ENCODE results near the gene SOBP.

SOBP gene

DNA sequence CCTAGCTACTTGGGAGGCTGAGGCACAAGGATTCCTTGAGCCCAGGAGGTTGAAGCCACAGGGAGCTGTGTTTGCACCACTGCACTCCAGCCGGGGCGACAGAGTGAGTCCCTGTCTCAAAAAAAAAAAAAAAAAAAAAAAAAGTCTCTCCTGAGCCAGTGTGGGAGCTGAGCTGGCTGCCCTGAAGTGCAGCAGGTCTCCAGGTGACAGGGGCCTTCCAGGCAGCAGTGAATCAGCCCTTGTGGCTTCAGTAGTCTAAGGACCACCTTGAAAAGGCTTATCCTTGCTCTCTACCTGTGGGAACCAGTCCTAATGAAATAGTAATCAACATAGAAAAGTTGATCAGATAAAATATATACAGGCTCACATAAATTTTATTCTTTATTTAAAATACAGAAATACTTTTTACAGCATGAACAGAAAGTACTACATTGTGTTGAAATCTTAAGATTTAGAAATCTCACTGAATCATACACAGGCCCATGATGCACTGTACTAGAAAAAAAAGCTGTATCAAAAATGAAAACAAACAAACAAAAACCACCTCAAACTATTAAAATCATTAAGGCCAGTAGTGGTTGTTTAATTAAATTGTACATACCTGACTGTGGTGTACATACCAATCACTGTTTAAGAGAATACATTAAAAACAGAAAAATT is 205.3 kb downstream of the SOBP start:
- DNase-seq (ENCODE audit: low read depth): peak; percentile 30
- H3K4me3 ChIP-seq (ENCODE audit: low read length): no peak overlapping the region
- TF ChIP-seq, protein P1, sequence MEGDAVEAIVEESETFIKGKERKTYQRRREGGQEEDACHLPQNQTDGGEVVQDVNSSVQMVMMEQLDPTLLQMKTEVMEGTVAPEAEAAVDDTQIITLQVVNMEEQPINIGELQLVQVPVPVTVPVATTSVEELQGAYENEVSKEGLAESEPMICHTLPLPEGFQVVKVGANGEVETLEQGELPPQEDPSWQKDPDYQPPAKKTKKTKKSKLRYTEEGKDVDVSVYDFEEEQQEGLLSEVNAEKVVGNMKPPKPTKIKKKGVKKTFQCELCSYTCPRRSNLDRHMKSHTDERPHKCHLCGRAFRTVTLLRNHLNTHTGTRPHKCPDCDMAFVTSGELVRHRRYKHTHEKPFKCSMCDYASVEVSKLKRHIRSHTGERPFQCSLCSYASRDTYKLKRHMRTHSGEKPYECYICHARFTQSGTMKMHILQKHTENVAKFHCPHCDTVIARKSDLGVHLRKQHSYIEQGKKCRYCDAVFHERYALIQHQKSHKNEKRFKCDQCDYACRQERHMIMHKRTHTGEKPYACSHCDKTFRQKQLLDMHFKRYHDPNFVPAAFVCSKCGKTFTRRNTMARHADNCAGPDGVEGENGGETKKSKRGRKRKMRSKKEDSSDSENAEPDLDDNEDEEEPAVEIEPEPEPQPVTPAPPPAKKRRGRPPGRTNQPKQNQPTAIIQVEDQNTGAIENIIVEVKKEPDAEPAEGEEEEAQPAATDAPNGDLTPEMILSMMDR (IDR thresholded peaks at IDR 0.05; ENCODE audit: insufficient read depth, low read depth, low read length, missing control alignments): no peak

GRCh38 chr6:107697682-107698081 is 207.8 kb downstream of the SOBP start:
- DNase-seq (ENCODE audit: low read depth): no peak
- TF ChIP-seq, protein P1 (IDR thresholded peaks at IDR 0.05; ENCODE audit: insufficient read depth, low read depth, low read length, missing control alignments): no peak
- H3K4me3 ChIP-seq (ENCODE audit: low read length): no peak overlapping the region

DNA sequence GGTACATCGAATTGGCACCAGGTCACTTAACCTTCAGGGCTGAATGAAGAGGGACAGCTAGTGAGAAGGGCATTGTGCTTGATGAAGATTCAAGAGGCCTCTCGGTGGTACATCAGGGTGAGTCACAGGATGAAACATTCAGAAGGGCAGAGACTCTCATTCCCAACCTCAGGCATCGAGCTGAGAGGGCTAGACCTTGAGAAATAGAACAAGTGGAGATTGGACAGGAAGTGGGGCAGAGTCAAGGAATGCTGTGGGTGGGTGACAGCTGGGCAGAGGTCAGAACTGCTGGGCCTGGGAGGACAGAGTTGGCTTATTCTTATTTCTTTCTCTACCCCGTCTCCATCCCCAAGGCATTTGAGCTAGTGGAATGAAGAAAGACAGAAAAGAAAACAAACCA is 208.2 kb downstream of the SOBP start:
- peak; percentile 25 for DNase-seq (ENCODE audit: low read depth)
- TF ChIP-seq, protein P1 (IDR thresholded peaks at IDR 0.05; ENCODE audit: insufficient read depth, low read depth, low read length, missing control alignments): no peak
- no peak overlapping the region for H3K4me3 ChIP-seq (ENCODE audit: low read length)

- TF ChIP-seq, protein P1 (IDR thresholded peaks at IDR 0.05; ENCODE audit: insufficient read depth, low read depth, low read length, missing control alignments): no peak
- no peak overlapping the region for H3K4me3 ChIP-seq (ENCODE audit: low read length)
- DNase-seq (ENCODE audit: low read depth): no peak
These were observed 209.3 kb downstream of the SOBP start for GRCh38 chr6:107699254-107699653.

DNA sequence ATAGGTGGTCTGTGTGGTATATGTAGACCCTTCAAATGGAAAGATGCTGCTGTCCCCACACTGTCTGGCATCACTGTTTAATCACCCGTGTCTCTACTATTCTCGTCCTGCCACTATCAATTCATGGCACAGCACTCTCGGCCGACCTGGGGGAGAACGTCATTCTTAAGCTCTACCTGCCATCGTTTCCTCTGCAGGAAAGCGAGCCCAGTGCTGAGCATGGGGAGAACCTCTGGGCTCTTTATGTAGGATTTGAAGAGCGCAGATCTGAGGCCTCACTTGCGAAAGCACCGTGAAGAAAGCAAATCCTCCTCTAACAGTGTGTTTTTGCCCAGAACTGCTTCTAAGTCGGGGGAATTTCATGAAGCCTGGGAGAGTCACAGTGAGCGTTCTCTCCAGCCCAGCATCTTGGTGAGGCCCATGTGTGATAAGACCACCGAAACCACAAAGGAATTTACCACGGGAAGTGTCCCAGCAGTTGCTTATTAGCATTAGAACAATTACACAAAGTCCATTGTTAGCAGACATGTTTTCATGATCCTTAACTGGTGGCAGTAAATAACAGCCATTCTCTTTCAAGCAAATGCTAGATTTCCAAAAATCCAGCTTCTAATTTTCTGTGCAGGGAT is 209.9 kb downstream of the SOBP start:
- DNase-seq (ENCODE audit: low read depth): no peak
- TF ChIP-seq, protein P1 (IDR thresholded peaks at IDR 0.05; ENCODE audit: insufficient read depth, low read depth, low read length, missing control alignments): no peak

GRCh38 chr6:107703606-107704005 is 213.7 kb downstream of the SOBP start:
- H3K4me3 ChIP-seq (ENCODE audit: low read length): no peak overlapping the region
- no peak for DNase-seq (ENCODE audit: low read depth)
- TF ChIP-seq, protein P1 (IDR thresholded peaks at IDR 0.05; ENCODE audit: insufficient read depth, low read depth, low read length, missing control alignments): no peak

More for the DNA sequence above, 209.9 kb downstream of the SOBP start:
- H3K4me3 ChIP-seq (ENCODE audit: low read length): no peak overlapping the region

Measured in epithelial cell of esophagus (primary cell).